ENCODE data around the gene FAM13B. TPM values are rescaled to one million over a fixed set of nuclear protein-coding genes. Genes with fewer than 3 reads are reported as not detected.
"Not testable (repeated sequence)": the region's sequence is repeated elsewhere in the genome, so short reads cannot be mapped to it uniquely, and the experiment has no call there.

FAM13B gene
- total RNA-seq, 3 donors from 2014 or later: 15.0 to 17.7 (median 15.3) TPM

DNA sequence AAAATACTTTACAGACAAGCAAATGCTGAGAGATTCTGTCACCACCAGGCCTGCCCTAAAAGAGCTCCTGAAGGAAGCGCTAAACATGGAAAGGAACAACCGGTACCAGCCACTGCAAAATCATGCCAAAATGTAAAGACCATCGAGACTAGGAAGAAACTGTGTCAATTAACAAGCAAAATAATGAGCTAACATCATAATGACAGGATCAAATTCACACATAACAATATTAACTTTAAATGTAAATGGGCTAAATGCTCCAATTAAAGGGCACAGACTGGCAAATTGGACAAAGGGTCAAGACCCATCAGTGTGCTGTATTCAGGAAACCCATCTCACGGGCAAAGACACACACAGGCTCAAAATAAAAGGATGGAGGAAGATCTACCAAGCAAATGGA is 62.5 kb downstream of the FAM13B start:
- H3K4me3 Mint-ChIP-seq, ATAC-seq: not testable (repeated sequence)

GRCh38 chr5:137960819-137961218 is 72.1 kb downstream of the FAM13B start:
- DNase-seq: no peak
- Mint-ChIP-seq H3K4me1 (ENCODE audit: low read depth) (no peaks in the 10 kb centered on the region), H3K36me3 (ENCODE audit: insufficient read depth) (peaks cover 34% of the 10 kb centered on the region), H3K9me3 (no peaks in the 10 kb centered on the region), H3K27me3 (ENCODE audit: low read depth) (no peaks in the 10 kb centered on the region), H3K4me3 (no peak overlapping the region)
- no peak for ATAC-seq

More for the DNA sequence above, 62.5 kb downstream of the FAM13B start:
- not testable (repeated sequence) for H3K27me3 Mint-ChIP-seq (ENCODE audit: low read depth); H3K9me3 Mint-ChIP-seq; H3K4me1 Mint-ChIP-seq (ENCODE audit: low read depth); DNase-seq
- peaks cover 34% of the 10 kb centered on the region for H3K36me3 Mint-ChIP-seq (ENCODE audit: insufficient read depth)

DNA sequence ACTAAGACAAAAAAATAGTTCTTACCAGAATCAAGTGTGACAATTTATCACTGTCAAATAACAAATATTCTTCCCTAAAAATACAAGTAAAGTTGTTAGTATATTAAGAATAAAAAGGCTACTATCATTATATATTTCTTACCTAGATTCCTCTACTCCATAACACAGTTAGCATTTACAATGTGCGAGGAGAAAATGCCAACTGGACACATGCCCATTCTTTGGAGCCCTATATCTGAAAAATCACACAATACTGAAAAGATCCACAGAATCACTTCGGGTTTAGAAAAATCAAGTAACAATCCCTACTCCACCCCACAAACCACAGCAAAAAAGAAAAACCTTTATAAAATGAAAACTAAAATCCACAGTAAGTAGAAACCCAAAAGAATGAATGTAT is 72.7 kb downstream of the FAM13B start:
- DNase-seq (no peak), ATAC-seq (no peak)
- Mint-ChIP-seq H3K4me1 (ENCODE audit: low read depth) (no peaks in the 10 kb centered on the region), H3K27me3 (ENCODE audit: low read depth) (no peaks in the 10 kb centered on the region), H3K36me3 (ENCODE audit: insufficient read depth) (peaks cover 30% of the 10 kb centered on the region), H3K9me3 (no peaks in the 10 kb centered on the region), H3K4me3 (no peak overlapping the region)

- H3K27me3 Mint-ChIP-seq (ENCODE audit: low read depth): no peaks in the 10 kb centered on the region
- no peak overlapping the region for H3K4me3 Mint-ChIP-seq
- no peaks in the 10 kb centered on the region for H3K4me1 Mint-ChIP-seq (ENCODE audit: low read depth)
- no peak for DNase-seq
- no peaks in the 10 kb centered on the region for H3K9me3 Mint-ChIP-seq
- H3K36me3 Mint-ChIP-seq (ENCODE audit: insufficient read depth): peaks cover 28% of the 10 kb centered on the region
- no peak for ATAC-seq
These were observed 73.4 kb downstream of the FAM13B start for GRCh38 chr5:137959488-137959887.

GRCh38 chr5:137957948-137958347 is 74.9 kb downstream of the FAM13B start:
- ATAC-seq: no peak
- Mint-ChIP-seq H3K4me1 (ENCODE audit: low read depth) (no peaks in the 10 kb centered on the region), H3K27me3 (ENCODE audit: low read depth) (no peaks in the 10 kb centered on the region), H3K36me3 (ENCODE audit: insufficient read depth) (peaks cover 37% of the 10 kb centered on the region), H3K4me3 (no peak overlapping the region), H3K9me3 (no peaks in the 10 kb centered on the region)
- no peak for DNase-seq

- ATAC-seq (no peak), DNase-seq (no peak)
- H3K27me3 Mint-ChIP-seq (ENCODE audit: low read depth): no peaks in the 10 kb centered on the region
- no peaks in the 10 kb centered on the region for H3K9me3 Mint-ChIP-seq
- peaks cover 35% of the 10 kb centered on the region for H3K36me3 Mint-ChIP-seq (ENCODE audit: insufficient read depth)
- H3K4me1 Mint-ChIP-seq (ENCODE audit: low read depth): no peaks in the 10 kb centered on the region
- no peak overlapping the region for H3K4me3 Mint-ChIP-seq
These were observed 78.6 kb downstream of the FAM13B start for GRCh38 chr5:137954131-137954879.

DNA sequence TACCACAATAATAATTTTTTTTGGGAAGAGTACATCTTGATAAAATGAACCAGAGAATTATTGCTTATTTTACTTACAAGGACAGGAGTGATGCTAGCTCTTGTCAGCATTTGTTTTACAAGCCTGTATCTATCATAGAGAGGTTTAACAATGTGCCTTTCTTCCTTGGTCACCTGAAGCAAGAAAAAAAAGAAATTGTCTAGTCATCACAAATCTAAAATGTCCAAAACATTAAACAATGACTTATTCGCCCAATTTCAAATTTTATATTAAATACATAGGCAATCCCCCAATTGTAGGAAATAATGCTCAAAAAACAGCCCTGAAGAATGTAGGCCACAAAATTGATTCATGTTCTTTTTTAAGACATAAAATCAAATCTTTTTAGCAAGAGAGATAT is 87.1 kb downstream of the FAM13B start:
- DNase-seq (no peak), ATAC-seq (no peak)
- Mint-ChIP-seq H3K4me1 (ENCODE audit: low read depth) (no peaks in the 10 kb centered on the region), H3K4me3 (no peak overlapping the region), H3K27me3 (ENCODE audit: low read depth) (no peaks in the 10 kb centered on the region), H3K36me3 (ENCODE audit: insufficient read depth) (peaks cover 49% of the 10 kb centered on the region), H3K9me3 (no peaks in the 10 kb centered on the region)

GRCh38 chr5:137944280-137944679 is 88.6 kb downstream of the FAM13B start:
- DNase-seq; H3K27me3 Mint-ChIP-seq (ENCODE audit: low read depth); ATAC-seq; H3K9me3 Mint-ChIP-seq; H3K4me3 Mint-ChIP-seq; H3K4me1 Mint-ChIP-seq (ENCODE audit: low read depth): not testable (repeated sequence)
- H3K36me3 Mint-ChIP-seq (ENCODE audit: insufficient read depth): peaks cover 45% of the 10 kb centered on the region

GRCh38 chr5:137939331-137939730 is 93.5 kb downstream of the FAM13B start:
- DNase-seq: no peak
- peaks cover 11% of the 10 kb centered on the region for H3K4me1 Mint-ChIP-seq (ENCODE audit: low read depth)
- H3K9me3 Mint-ChIP-seq: no peaks in the 10 kb centered on the region
- H3K36me3 Mint-ChIP-seq (ENCODE audit: insufficient read depth): peaks cover 34% of the 10 kb centered on the region
- H3K27me3 Mint-ChIP-seq (ENCODE audit: low read depth): no peaks in the 10 kb centered on the region
- ATAC-seq: no peak
- H3K4me3 Mint-ChIP-seq: no peak overlapping the region

- H3K9me3 Mint-ChIP-seq: no peaks in the 10 kb centered on the region
- no peak for DNase-seq
- peaks cover 12% of the 10 kb centered on the region for H3K4me1 Mint-ChIP-seq (ENCODE audit: low read depth)
- no peak overlapping the region for H3K4me3 Mint-ChIP-seq
- peaks cover 29% of the 10 kb centered on the region for H3K36me3 Mint-ChIP-seq (ENCODE audit: insufficient read depth)
- peak; percentile 81 to 85 for ATAC-seq
- H3K27me3 Mint-ChIP-seq (ENCODE audit: low read depth): no peaks in the 10 kb centered on the region
These were observed 94.1 kb downstream of the FAM13B start for GRCh38 chr5:137938751-137939143.

- H3K36me3 Mint-ChIP-seq (ENCODE audit: insufficient read depth): peaks cover 29% of the 10 kb centered on the region
- DNase-seq: no peak
- no peaks in the 10 kb centered on the region for H3K27me3 Mint-ChIP-seq (ENCODE audit: low read depth)
- no peak overlapping the region for H3K4me3 Mint-ChIP-seq
- no peaks in the 10 kb centered on the region for H3K9me3 Mint-ChIP-seq
- peaks cover 14% of the 10 kb centered on the region for H3K4me1 Mint-ChIP-seq (ENCODE audit: low read depth)
- peak; percentile 61 to 69 for ATAC-seq
These were observed 94.7 kb downstream of the FAM13B start for GRCh38 chr5:137937994-137938750.

DNA sequence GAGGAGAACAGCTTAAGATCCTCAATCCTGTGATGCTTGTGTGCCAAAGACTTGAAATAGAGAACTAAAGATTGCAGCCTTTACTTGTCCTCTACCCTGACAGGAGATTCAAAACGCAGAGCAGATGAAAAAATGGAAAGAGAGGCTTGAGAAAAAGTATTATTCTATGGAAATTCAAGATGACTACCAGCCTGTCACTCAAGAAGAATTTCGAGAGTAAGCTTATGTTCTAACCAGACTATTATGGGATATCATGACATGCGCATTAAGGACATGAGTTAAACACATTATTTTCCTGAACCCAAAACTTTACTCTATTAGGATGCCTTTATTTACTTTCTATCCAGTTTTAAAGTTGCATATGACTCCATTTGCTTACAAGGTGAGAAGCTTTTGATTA is 97.2 kb downstream of the FAM13B start:
- Mint-ChIP-seq H3K4me3 (no peak overlapping the region), H3K4me1 (ENCODE audit: low read depth) (peaks cover 14% of the 10 kb centered on the region), H3K36me3 (ENCODE audit: insufficient read depth) (peaks cover 19% of the 10 kb centered on the region), H3K27me3 (ENCODE audit: low read depth) (no peaks in the 10 kb centered on the region), H3K9me3 (no peaks in the 10 kb centered on the region)
- no peak for ATAC-seq
- no peak for DNase-seq

GRCh38 chr5:137935190-137935589 is 97.7 kb downstream of the FAM13B start:
- peaks cover 19% of the 10 kb centered on the region for H3K36me3 Mint-ChIP-seq (ENCODE audit: insufficient read depth)
- DNase-seq: no peak
- peaks cover 14% of the 10 kb centered on the region for H3K4me1 Mint-ChIP-seq (ENCODE audit: low read depth)
- no peak overlapping the region for H3K4me3 Mint-ChIP-seq
- no peaks in the 10 kb centered on the region for H3K9me3 Mint-ChIP-seq
- no peaks in the 10 kb centered on the region for H3K27me3 Mint-ChIP-seq (ENCODE audit: low read depth)
- no peak for ATAC-seq

DNA sequence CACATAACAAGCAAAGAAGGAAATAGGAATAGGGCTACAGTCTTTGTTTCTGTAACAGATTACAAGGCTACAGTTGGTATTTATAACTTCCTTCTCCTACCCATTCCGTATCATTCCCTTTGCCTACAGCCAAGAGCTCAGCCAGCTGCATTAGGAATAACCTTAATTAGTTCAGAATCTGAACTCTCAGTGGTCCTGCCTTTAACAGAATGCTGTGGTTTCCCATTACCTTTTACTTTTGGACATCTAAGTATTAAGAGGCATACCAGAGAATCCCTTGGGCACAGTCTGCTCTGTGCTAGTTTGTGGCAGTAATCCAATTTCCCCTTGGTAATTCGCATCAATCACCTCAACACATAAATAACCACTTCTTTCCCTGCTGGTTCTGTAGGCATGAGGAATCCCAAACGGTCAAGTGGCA is 99.4 kb downstream of the FAM13B start:
- H3K9me3 Mint-ChIP-seq: no peaks in the 10 kb centered on the region
- peaks cover 5% of the 10 kb centered on the region for H3K4me1 Mint-ChIP-seq (ENCODE audit: low read depth)
- no peak overlapping the region for H3K4me3 Mint-ChIP-seq
- DNase-seq (no peak), ATAC-seq (no peak)
- H3K27me3 Mint-ChIP-seq (ENCODE audit: low read depth): no peaks in the 10 kb centered on the region
- H3K36me3 Mint-ChIP-seq (ENCODE audit: insufficient read depth): peaks cover 11% of the 10 kb centered on the region

DNA sequence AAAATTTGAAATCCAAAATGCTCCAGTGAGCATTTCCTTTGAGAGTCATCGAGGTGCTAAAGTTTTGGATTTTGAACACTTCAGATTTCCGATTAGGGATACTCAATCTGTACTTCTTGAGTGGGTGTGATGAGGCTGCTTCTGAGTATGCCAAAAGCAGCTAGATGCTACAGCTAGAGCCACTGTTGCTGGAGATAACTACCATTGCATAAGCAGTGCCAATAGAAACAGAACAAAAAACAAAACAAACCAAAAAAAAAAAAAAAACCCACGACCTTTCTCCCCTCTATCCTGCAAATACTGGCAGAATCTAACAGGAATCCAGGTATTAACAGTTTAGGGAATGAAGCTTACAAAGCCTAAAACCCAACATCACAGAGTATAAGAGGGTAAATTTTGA is 100.1 kb downstream of the FAM13B start:
- peaks cover 5% of the 10 kb centered on the region for H3K4me1 Mint-ChIP-seq (ENCODE audit: low read depth)
- ATAC-seq: no peak
- no peak for DNase-seq
- H3K9me3 Mint-ChIP-seq: no peaks in the 10 kb centered on the region
- H3K27me3 Mint-ChIP-seq (ENCODE audit: low read depth): no peaks in the 10 kb centered on the region
- no peak overlapping the region for H3K4me3 Mint-ChIP-seq
- peaks cover 11% of the 10 kb centered on the region for H3K36me3 Mint-ChIP-seq (ENCODE audit: insufficient read depth)

Data from activated T-cell treated with anti-CD3 and anti-CD28 coated beads, Interleukin-2, amount 50 U/mL, for 4 hours (primary cell).